C4-2B (cell line): ENCODE results near the gene USHBP1.

Experiments used
- CTCF ChIP-seq: fragments of 450-650 bp; conservative IDR thresholded peaks from 2 replicates; pipeline ENCODE4 v1.5.1; 2017; ENCODE audit warnings: mild to moderate bottlenecking
- ZFX ChIP-seq: fragments of 450-650 bp; IDR thresholded peaks from 2 replicates; pipeline ENCODE4 v1.6.1; 2017

- TF ChIP-seq CTCF = no peak
- TF ChIP-seq ZFX = no peak
Measured at GRCh38 chr19:17227798-17228367, 36.7 kb downstream of the USHBP1 start.
